Endothelial cell of umbilical vein (primary cell): Measurements from ENCODE around the gene KCNN3. TPM values are rescaled to one million over a fixed set of nuclear protein-coding genes. Genes with fewer than 3 reads are reported as not detected.

ENCODE experiments used
- BruUV-seq: library from RNA; stranded (reverse); fragments of 400-500 nt; replicated peaks from 2 replicates; lab custom pipeline; 2021; lab: Mats Ljungman, UMichigan
- CTCF ChIA-PET: fragments of 300-600, 350-600 bp; sonication (Branson Sonifier 250); formaldehyde crosslinking; loops from one replicate; lab custom pipeline; 2021; ENCODE audit warnings: antibody characterized with exemption, inconsistent platforms; lab: Charles Lee
- POLR2A ChIA-PET: fragments of 300-600, 350-600 bp; sonication (Branson Sonifier 250); formaldehyde crosslinking; loops from one replicate; lab custom pipeline; 2021; ENCODE audit warnings: antibody characterized with exemption, inconsistent platforms; lab: Charles Lee
- DNase-seq: peaks from one replicate; pipeline ENCODE4 v3.0.0-alpha.2; 2011; ENCODE audit warnings: low read depth, low spot score
- FAIRE-seq: peaks from 2 replicates; lab custom pipeline; 2011; peaks lifted over from hg19 to GRCh38; lab: Jason Lieb, UNC
- H2AFZ ChIP-seq: 2 replicates; pipeline ENCODE4 v1.6.0; 2012; ENCODE audit warnings: low read depth, low read length, control low read depth, inconsistent platforms
- H3K27ac ChIP-seq: 2 replicates; pipeline ENCODE4 v1.5.1; 2011; ENCODE audit warnings: low read depth, mild to moderate bottlenecking, control low read depth, low read length, moderate library complexity; ENCODE audit not compliant: insufficient read depth
- H3K27me3 ChIP-seq, 2 experiments: 2 replicates each; pipeline versions ENCODE4 v1.6.0 to v1.6.1; 2011; ENCODE audit warnings: low read length in 2 of 2, mixed read lengths in 1 of 2; ENCODE audit not compliant: control insufficient read depth in 2 of 2, insufficient read depth in 2 of 2
- H3K36me3 ChIP-seq, 2 experiments: 2 replicates in 1 of 2; 3 replicates in 1 of 2; pipeline ENCODE4 v1.5.1; 2011; ENCODE audit warnings: low read length in 2 of 2, mild to moderate bottlenecking in 1 of 2, moderate library complexity in 1 of 2; ENCODE audit not compliant: control insufficient read depth in 2 of 2, insufficient read depth in 2 of 2; ENCODE audit errors: extremely low read depth in 1 of 2
- H3K4me1 ChIP-seq: 3 replicates; pipeline ENCODE4 v1.5.1; 2011; ENCODE audit warnings: mild to moderate bottlenecking, low read length; ENCODE audit not compliant: control insufficient read depth, insufficient read depth; ENCODE audit errors: extremely low read depth
- H3K4me2 ChIP-seq: 2 replicates; pipeline ENCODE4 v1.6.1; 2011; ENCODE audit warnings: low read length, control low read depth, mixed read lengths; ENCODE audit not compliant: insufficient read depth
- H3K4me3 ChIP-seq, 3 experiments: fragments of 200-600 bp in 1 of 3; sonication (generic), shearing (Covaris generic) in 1 of 3; replicated peaks in 1 of 3; 2 replicates each; pipeline ENCODE4 v1.5.1; 2011 to 2016; ENCODE audit warnings: control low read depth in 3 of 3, low read length in 3 of 3, mild to moderate bottlenecking in 2 of 3, inconsistent platforms in 1 of 3, low read depth in 1 of 3, moderate library complexity in 1 of 3; ENCODE audit not compliant: insufficient read depth in 1 of 3
- H3K79me2 ChIP-seq: 2 replicates; pipeline ENCODE4 v1.6.0; 2012; ENCODE audit warnings: low read length, inconsistent platforms; ENCODE audit not compliant: control insufficient read depth, insufficient read depth
- H3K9ac ChIP-seq: replicated peaks from 2 replicates; pipeline ENCODE3; 2011; ENCODE audit warnings: low read length, control low read depth; ENCODE audit not compliant: insufficient read depth; ENCODE audit errors: extremely low read depth
- H3K9me1 ChIP-seq: replicated peaks from 3 replicates; pipeline ENCODE4 v1.6.0; 2011; ENCODE audit warnings: mild to moderate bottlenecking, low read length; ENCODE audit not compliant: control insufficient read depth, insufficient read depth; ENCODE audit errors: extremely low read depth
- H3K9me3 ChIP-seq: replicated peaks from 2 replicates; pipeline ENCODE4 v1.5.1; 2012; ENCODE audit warnings: low read length, inconsistent platforms; ENCODE audit not compliant: control insufficient read depth, insufficient read depth
- H4K20me1 ChIP-seq: replicated peaks from 2 replicates; pipeline ENCODE3; 2011; ENCODE audit warnings: mild to moderate bottlenecking, low read length; ENCODE audit not compliant: control insufficient read depth, insufficient read depth; ENCODE audit errors: extremely low read depth
- CTCF ChIP-seq, 2 donors: IDR thresholded peaks; 1 replicate in 1 of 2; 2 replicates in 1 of 2; pipeline ENCODE4 v1.5.1; 2011; ENCODE audit warnings: low read length in 2 of 2, mild to moderate bottlenecking in 2 of 2, moderate library complexity in 2 of 2, control low read depth in 1 of 2, inconsistent platforms in 1 of 2, low read depth in 1 of 2; ENCODE audit not compliant: insufficient read depth in 1 of 2; ENCODE audit errors: extremely low read depth in 1 of 2
- EZH2 ChIP-seq: IDR thresholded peaks from 2 replicates; pipeline ENCODE4 v1.6.1; 2012; ENCODE audit warnings: borderline replicate concordance, low read depth, mild to moderate bottlenecking, moderate library complexity, low read length, inconsistent platforms; ENCODE audit not compliant: severe bottlenecking
- FOS ChIP-seq: IDR thresholded peaks from 2 replicates; pipeline ENCODE4 v1.6.1; 2011; ENCODE audit warnings: mild to moderate bottlenecking, low read length, moderate library complexity, borderline replicate concordance; ENCODE audit not compliant: insufficient read depth
- GATA2 ChIP-seq: IDR thresholded peaks from 2 replicates; pipeline ENCODE4 v1.7.0; 2011; ENCODE audit warnings: low read depth, mild to moderate bottlenecking, moderate library complexity, mixed read lengths, low read length; ENCODE audit not compliant: insufficient read length, insufficient read depth
- JUN ChIP-seq: IDR thresholded peaks from 2 replicates; pipeline ENCODE4 v1.6.1; 2011; ENCODE audit warnings: borderline replicate concordance, low read depth; ENCODE audit not compliant: insufficient read length, insufficient read depth
- MAX ChIP-seq: IDR thresholded peaks from 2 replicates; pipeline ENCODE4 v1.6.1; 2011; ENCODE audit not compliant: insufficient read depth, insufficient read length
- MYC ChIP-seq: IDR thresholded peaks from one replicate; pipeline ENCODE4 v1.6.1; 2011; ENCODE audit warnings: mild to moderate bottlenecking, low read depth, low read length
- POLR2A ChIP-seq: IDR thresholded peaks from 2 replicates; pipeline ENCODE4 v1.6.1; 2012; ENCODE audit warnings: low read depth, mild to moderate bottlenecking, control low read depth, low read length
- POLR2AphosphoS5 ChIP-seq: IDR thresholded peaks from 2 replicates; pipeline ENCODE4 v1.6.1; 2012; ENCODE audit warnings: low read depth, mild to moderate bottlenecking, control low read depth, low read length, moderate library complexity; ENCODE audit not compliant: insufficient read depth
- dilution Hi-C: fragments of 300-500 bp; cut with MboI; formaldehyde crosslinking; loops from one replicate; pipeline ENCODE4 v1.15.0; 2019; ENCODE audit warnings: low sequenced_read_pairs; ENCODE audit not compliant: extremely low pct_ligation_motif_present
- intact Hi-C: fragments of 100-400 bp; cut with micrococcal nuclease; formaldehyde crosslinking; loops from one replicate; pipeline ENCODE4 v1.10.0; 2022
- polyA plus RNA-seq, 4 experiments: library from polyadenylated mRNA; depleted of rRNA in 3 of 4; stranded (reverse) in 3 of 4; unstranded in 1 of 4; fragments of >200 nt; gene quantifications; 2 replicates each; pipeline versions ENCODE4 v1.2.1 to v1.2.3, GENCODE V29; 2011 to 2012; ENCODE audit warnings: missing spikeins in 1 of 4
- total RNA-seq: library from RNA; stranded (reverse); gene quantifications from 2 replicates; pipeline ENCODE4 v1.2.3, GENCODE V29; 2021

The KCNN3 gene
- total and polyA plus RNA-seq, 2 donors (not counting 3 experiments of a cell fraction or from before 2014, with no cell fraction given), result 0.91 to 1.1 TPM

- no peaks in the 10 kb centered on the region for H3K36me3 ChIP-seq
- no peaks in the 10 kb centered on the region for H4K20me1 ChIP-seq
- TF ChIP-seq JUN (no peak), POLR2A (no peak), EZH2 (no peak), MYC (no peak), CTCF (IDR thresholded peaks at IDR 0.05; ENCODE audit: extremely low read depth in 1 of 2, insufficient read depth in 1 of 2, low read depth in 1 of 2, low read length in 2 of 2) (no peak), FOS (no peak), GATA2 (no peak), MAX (no peak), POLR2AphosphoS5 (no peak)
- dilution Hi-C loops, result no loop called here
- no peaks in the 10 kb centered on the region for H3K79me2 ChIP-seq
- FAIRE-seq (no peak), DNase-seq (no peak)
- CTCF ChIA-PET, result no interaction called here
- no TSS peak for BruUV-seq
- H2AFZ ChIP-seq, result no peak overlapping the region
- no peak overlapping the region for H3K4me3 ChIP-seq
- POLR2A ChIA-PET, result no interaction called here
- no peaks in the 10 kb centered on the region for H3K27me3 ChIP-seq
- intact Hi-C loops, result no loop called here
- H3K9ac ChIP-seq, result no peak overlapping the region
- H3K27ac ChIP-seq, result no peak overlapping the region
- H3K9me3 ChIP-seq, result no peaks in the 10 kb centered on the region
- H3K9me1 ChIP-seq, result no peaks in the 10 kb centered on the region
- H3K4me1 ChIP-seq, result no peaks in the 10 kb centered on the region
- H3K4me2 ChIP-seq, result no peak overlapping the region
These were observed 157.1 kb downstream of the KCNN3 start for GRCh38 chr1:154713005-154713404.
